Osteoblast (primary cell): Measurements from ENCODE around the gene ARHGEF7. TPM values are rescaled to one million over a fixed set of nuclear protein-coding genes. Genes with fewer than 3 reads are reported as not detected.

ENCODE experiments used
- DNase-seq: peaks from one replicate; pipeline ENCODE4 v3.0.0; 2011; ENCODE audit warnings: low spot score, mixed read lengths; ENCODE audit not compliant: insufficient read length; ENCODE audit errors: missing footprints
- H2AFZ ChIP-seq: 2 replicates; pipeline ENCODE4 v1.6.0; 2011; ENCODE audit warnings: mild to moderate bottlenecking, low read length
- H3K27ac ChIP-seq: 2 replicates; pipeline ENCODE4 v1.5.1; 2011; ENCODE audit warnings: mild to moderate bottlenecking, low read depth, low read length, moderate library complexity
- H3K27me3 ChIP-seq: 2 replicates; pipeline ENCODE4 v1.6.0; 2012; ENCODE audit warnings: mild to moderate bottlenecking, control low read depth, inconsistent platforms, low read length, moderate library complexity; ENCODE audit not compliant: insufficient read depth
- H3K36me3 ChIP-seq: 2 replicates; pipeline ENCODE4 v1.5.1; 2011; ENCODE audit warnings: mild to moderate bottlenecking, low read length, control low read depth, moderate library complexity; ENCODE audit not compliant: insufficient read depth
- H3K4me1 ChIP-seq: 2 replicates; pipeline ENCODE4 v1.5.1; 2011; ENCODE audit warnings: mild to moderate bottlenecking, low read length, control low read depth, moderate library complexity; ENCODE audit not compliant: insufficient read depth
- H3K4me2 ChIP-seq: 2 replicates; pipeline ENCODE4 v1.6.0; 2011; ENCODE audit warnings: mild to moderate bottlenecking, low read length; ENCODE audit not compliant: insufficient read depth
- H3K4me3 ChIP-seq: fragments of 200-600 bp; sonication (generic); 3 replicates; pipeline ENCODE4 v1.5.1; 2012; ENCODE audit warnings: mild to moderate bottlenecking, low read length, inconsistent platforms; ENCODE audit not compliant: insufficient read depth
- H3K79me2 ChIP-seq: 2 replicates; pipeline ENCODE4 v1.6.0; 2012; ENCODE audit warnings: mild to moderate bottlenecking, low read length, control low read depth, inconsistent platforms; ENCODE audit not compliant: insufficient read depth
- H3K9me3 ChIP-seq: 2 replicates; pipeline ENCODE4 v1.5.1; 2011; ENCODE audit warnings: low read depth, low read length, control low read depth
- H4K20me1 ChIP-seq: 2 replicates; pipeline ENCODE4 v1.6.0; 2012; ENCODE audit warnings: mild to moderate bottlenecking, low read length, control low read depth; ENCODE audit not compliant: insufficient read depth
- CTCF ChIP-seq: IDR thresholded peaks from 2 replicates; pipeline ENCODE4 v1.5.1; 2011; ENCODE audit warnings: mild to moderate bottlenecking, low read depth, low read length, moderate library complexity; ENCODE audit errors: extremely low read depth
- total RNA-seq: library from RNA; depleted of rRNA; stranded (reverse); fragments of >200 nt; gene quantifications from 2 replicates; pipeline ENCODE4 v1.2.3, GENCODE V29; 2012

Gene ARHGEF7
- total RNA-seq, 1 donor: 27.5 TPM

DNA sequence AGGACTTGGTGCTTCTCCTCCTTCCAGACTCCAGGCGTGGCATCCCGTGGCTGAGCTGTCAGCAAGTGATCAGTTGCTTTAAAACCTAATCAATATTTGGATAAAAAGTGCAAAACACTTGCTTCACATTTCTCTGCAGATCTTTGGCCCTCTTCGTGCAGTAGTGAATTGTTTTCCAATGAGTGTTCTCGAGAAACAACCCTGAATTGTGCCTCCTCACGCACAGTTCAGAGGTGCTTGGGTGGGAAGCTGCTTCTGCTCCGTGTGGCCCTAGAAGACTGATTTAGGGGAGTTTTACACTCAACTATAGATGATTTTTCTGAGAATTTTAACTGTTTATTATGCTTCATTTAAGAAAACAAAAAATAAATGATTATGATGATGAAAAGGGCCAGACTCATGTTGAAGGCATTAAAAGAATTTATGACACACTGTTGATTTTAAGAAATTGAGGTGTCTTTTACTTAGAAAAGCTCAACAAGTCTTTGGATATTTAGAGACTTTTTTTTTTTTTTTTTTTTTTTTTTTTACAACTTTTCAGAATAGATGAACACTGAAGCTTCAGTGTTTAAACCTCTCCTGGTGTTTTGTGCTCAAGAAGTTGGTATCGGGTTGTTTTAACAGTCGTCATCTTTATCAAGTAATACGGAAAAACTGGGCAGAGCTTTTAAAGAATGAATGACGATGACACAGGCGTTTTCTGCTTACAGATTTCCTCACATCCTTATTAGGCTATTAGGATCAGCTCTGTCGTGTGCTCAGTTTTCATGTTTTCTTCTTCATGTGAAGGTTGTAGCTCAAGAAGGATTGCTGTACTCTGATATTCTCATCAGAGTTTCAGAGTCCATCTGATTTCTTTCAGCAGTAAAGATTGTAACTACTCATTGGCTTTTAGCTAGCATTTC is 165.8 kb downstream of the ARHGEF7 start:
- H3K36me3 ChIP-seq: peaks cover 58% of the 10 kb centered on the region
- H3K4me1 ChIP-seq: peaks cover 27% of the 10 kb centered on the region
- H4K20me1 ChIP-seq: no peaks in the 10 kb centered on the region
- H3K27ac ChIP-seq: peak overlapping the region; percentile 95
- no peak for TF ChIP-seq CTCF
- peaks cover 13% of the 10 kb centered on the region for H3K79me2 ChIP-seq
- no peaks in the 10 kb centered on the region for H3K9me3 ChIP-seq
- peak; percentile 82 for DNase-seq
- H2AFZ ChIP-seq: no peak overlapping the region
- H3K4me3 ChIP-seq: no peak overlapping the region
- H3K27me3 ChIP-seq: no peaks in the 10 kb centered on the region
- peak overlapping the region; percentile 46 for H3K4me2 ChIP-seq

GRCh38 chr13:111281751-111282311 is 166.7 kb downstream of the ARHGEF7 start:
- no peak for TF ChIP-seq CTCF
- H3K4me1 ChIP-seq: peaks cover 27% of the 10 kb centered on the region
- H3K4me3 ChIP-seq: no peak overlapping the region
- H2AFZ ChIP-seq: no peak overlapping the region
- H3K4me2 ChIP-seq: peak overlapping the region; percentile 42
- peak; percentile 91 for DNase-seq
- no peaks in the 10 kb centered on the region for H4K20me1 ChIP-seq
- H3K27me3 ChIP-seq: no peaks in the 10 kb centered on the region
- H3K36me3 ChIP-seq: peaks cover 59% of the 10 kb centered on the region
- peaks cover 13% of the 10 kb centered on the region for H3K79me2 ChIP-seq
- no peaks in the 10 kb centered on the region for H3K9me3 ChIP-seq
- H3K27ac ChIP-seq: peak overlapping the region; percentile 95

DNA sequence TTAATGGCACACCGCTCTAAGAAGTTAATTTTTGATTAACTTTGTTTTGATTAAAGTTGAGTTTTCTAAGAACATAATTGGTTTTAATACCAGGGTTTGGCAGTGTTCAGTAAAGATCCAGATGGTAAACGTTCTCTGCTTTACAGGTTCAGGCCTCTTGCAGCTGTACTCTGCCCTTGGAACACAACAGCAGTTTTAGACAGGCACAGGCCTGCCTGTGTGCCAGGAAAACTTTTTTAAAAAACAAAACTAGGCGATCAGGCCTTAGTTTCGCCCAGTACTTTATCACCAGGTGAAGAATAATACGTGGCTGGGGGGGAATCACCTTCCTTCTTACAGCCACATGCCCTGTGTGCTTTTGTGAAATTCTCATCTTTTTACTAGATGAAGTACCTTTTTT is 167.3 kb downstream of the ARHGEF7 start:
- H3K4me1 ChIP-seq: peaks cover 27% of the 10 kb centered on the region
- peaks cover 62% of the 10 kb centered on the region for H3K36me3 ChIP-seq
- H3K4me2 ChIP-seq: no peak overlapping the region
- H3K4me3 ChIP-seq: no peak overlapping the region
- no peak for DNase-seq
- no peaks in the 10 kb centered on the region for H3K9me3 ChIP-seq
- no peak overlapping the region for H2AFZ ChIP-seq
- no peak for TF ChIP-seq CTCF
- peak overlapping the region; percentile 95 for H3K27ac ChIP-seq
- H4K20me1 ChIP-seq: no peaks in the 10 kb centered on the region
- H3K27me3 ChIP-seq: no peaks in the 10 kb centered on the region
- peaks cover 13% of the 10 kb centered on the region for H3K79me2 ChIP-seq

- Histone ChIP-seq H3K27ac (peak overlapping the region; percentile 95), H3K4me2 (no peak overlapping the region), H3K9me3 (no peaks in the 10 kb centered on the region)
Measured at GRCh38 chr13:111282997-111283396, 167.9 kb downstream of the ARHGEF7 start.

More at GRCh38 chr13:111282997-111283396, 167.9 kb downstream of the ARHGEF7 start:
- DNase-seq: no peak
- Histone ChIP-seq H3K4me3 (no peak overlapping the region), H2AFZ (no peak overlapping the region), H3K36me3 (peaks cover 60% of the 10 kb centered on the region), H3K79me2 (peaks cover 13% of the 10 kb centered on the region), H4K20me1 (no peaks in the 10 kb centered on the region), H3K27me3 (no peaks in the 10 kb centered on the region), H3K4me1 (peaks cover 27% of the 10 kb centered on the region)
- no peak for TF ChIP-seq CTCF
